ENCODE data around the gene RUFY4. TPM values are rescaled to one million over a fixed set of nuclear protein-coding genes. Genes with fewer than 3 reads are reported as not detected.

Gene RUFY4
- total RNA-seq, 1 donor from 2014 or later: not detected

DNA sequence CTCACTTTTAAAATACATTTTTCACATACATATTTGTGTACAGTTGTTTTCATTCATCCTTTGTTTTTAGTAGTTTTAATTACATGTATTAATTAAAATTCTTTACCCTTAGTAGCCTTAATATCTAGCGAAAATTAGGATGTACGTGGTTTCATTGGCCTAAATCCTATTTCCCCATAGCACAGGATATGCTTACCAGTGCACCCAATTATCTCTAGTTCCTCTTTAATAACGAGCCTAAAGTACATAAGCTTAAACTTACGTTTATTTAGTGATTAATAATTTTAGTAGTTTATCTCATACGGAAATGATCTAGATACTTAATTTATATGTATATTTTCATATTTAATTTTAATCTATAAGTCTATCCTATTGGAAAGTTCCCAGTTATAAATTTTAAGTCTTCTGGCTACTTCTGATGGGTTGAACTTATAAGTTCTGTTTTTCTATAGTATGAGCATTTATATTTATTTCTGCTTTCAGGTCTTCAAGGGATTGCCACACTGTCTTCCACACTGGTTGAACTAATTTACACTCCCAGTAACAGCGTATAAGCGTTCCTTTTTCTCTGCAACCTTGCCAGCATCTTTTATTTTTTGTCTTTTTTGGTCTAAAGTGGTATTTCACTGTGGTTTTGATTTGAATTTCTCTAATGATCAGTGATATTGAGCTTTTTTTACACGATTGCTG is 21.4 kb upstream of the RUFY4 start:
- no peak for DNase-seq (ENCODE audit: low spot score)
- Mint-ChIP-seq H3K27me3 (ENCODE audit: low read depth) (peaks cover 5% of the 10 kb centered on the region), H3K27ac (ENCODE audit: unreplicated experiment) (no peak overlapping the region), H3K4me1 (ENCODE audit: low read depth) (peaks cover 5% of the 10 kb centered on the region), H3K9me3 (ENCODE audit: low read depth) (peaks cover 5% of the 10 kb centered on the region), H3K4me3 (ENCODE audit: unreplicated experiment) (no peak overlapping the region), H3K36me3 (ENCODE audit: low read depth) (peaks cover 2% of the 10 kb centered on the region)
- TF ChIP-seq, protein P1, sequence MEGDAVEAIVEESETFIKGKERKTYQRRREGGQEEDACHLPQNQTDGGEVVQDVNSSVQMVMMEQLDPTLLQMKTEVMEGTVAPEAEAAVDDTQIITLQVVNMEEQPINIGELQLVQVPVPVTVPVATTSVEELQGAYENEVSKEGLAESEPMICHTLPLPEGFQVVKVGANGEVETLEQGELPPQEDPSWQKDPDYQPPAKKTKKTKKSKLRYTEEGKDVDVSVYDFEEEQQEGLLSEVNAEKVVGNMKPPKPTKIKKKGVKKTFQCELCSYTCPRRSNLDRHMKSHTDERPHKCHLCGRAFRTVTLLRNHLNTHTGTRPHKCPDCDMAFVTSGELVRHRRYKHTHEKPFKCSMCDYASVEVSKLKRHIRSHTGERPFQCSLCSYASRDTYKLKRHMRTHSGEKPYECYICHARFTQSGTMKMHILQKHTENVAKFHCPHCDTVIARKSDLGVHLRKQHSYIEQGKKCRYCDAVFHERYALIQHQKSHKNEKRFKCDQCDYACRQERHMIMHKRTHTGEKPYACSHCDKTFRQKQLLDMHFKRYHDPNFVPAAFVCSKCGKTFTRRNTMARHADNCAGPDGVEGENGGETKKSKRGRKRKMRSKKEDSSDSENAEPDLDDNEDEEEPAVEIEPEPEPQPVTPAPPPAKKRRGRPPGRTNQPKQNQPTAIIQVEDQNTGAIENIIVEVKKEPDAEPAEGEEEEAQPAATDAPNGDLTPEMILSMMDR (IDR thresholded peaks at IDR 0.05): no peak

GRCh38 chr2:218051903-218052302 is 17.1 kb upstream of the RUFY4 start:
- Mint-ChIP-seq H3K4me1 (ENCODE audit: low read depth) (peaks cover 5% of the 10 kb centered on the region), H3K9me3 (ENCODE audit: low read depth) (peaks cover 5% of the 10 kb centered on the region), H3K36me3 (ENCODE audit: low read depth) (peaks cover 2% of the 10 kb centered on the region), H3K27me3 (ENCODE audit: low read depth) (peaks cover 4% of the 10 kb centered on the region), H3K27ac (ENCODE audit: unreplicated experiment) (no peak overlapping the region), H3K4me3 (ENCODE audit: unreplicated experiment) (no peak overlapping the region)
- TF ChIP-seq, protein P1 (IDR thresholded peaks at IDR 0.05): no peak
- no peak for DNase-seq (ENCODE audit: low spot score)

DNA sequence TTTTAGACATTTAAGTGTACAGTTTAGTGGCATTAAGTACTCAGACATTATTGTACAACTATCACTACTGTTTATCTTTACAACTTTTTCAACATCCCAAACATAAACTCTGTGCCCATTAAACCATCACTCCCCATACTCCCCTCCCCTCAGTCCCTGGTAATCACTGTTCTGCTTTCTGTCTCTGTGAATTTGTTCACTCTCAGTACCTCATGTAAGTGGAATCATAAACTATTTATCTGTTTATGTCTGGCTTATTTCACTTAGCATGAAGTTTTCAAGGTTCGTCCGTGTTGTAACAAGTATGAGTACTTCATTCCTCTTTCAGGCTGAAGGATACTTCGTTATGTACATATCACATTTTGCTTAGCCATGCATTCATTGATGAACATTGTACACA is 9.8 kb upstream of the RUFY4 start:
- Mint-ChIP-seq H3K9me3 (ENCODE audit: low read depth) (no peaks in the 10 kb centered on the region), H3K36me3 (ENCODE audit: low read depth) (no peaks in the 10 kb centered on the region), H3K4me1 (ENCODE audit: low read depth) (no peaks in the 10 kb centered on the region), H3K27ac (ENCODE audit: unreplicated experiment) (no peak overlapping the region), H3K27me3 (ENCODE audit: low read depth) (peaks cover 33% of the 10 kb centered on the region), H3K4me3 (ENCODE audit: unreplicated experiment) (no peak overlapping the region)
- TF ChIP-seq, protein P1 (IDR thresholded peaks at IDR 0.05): no peak
- DNase-seq (ENCODE audit: low spot score): no peak

GRCh38 chr2:218060118-218060517 is 8.9 kb upstream of the RUFY4 start:
- Mint-ChIP-seq H3K27ac (ENCODE audit: unreplicated experiment) (no peak overlapping the region), H3K27me3 (ENCODE audit: low read depth) (peaks cover 33% of the 10 kb centered on the region)

GRCh38 chr2:218060950-218061660 is 7.9 kb upstream of the RUFY4 start:
- no peak for DNase-seq (ENCODE audit: low spot score)
- Mint-ChIP-seq H3K4me1 (ENCODE audit: low read depth) (no peaks in the 10 kb centered on the region), H3K36me3 (ENCODE audit: low read depth) (no peaks in the 10 kb centered on the region), H3K9me3 (ENCODE audit: low read depth) (no peaks in the 10 kb centered on the region), H3K27me3 (ENCODE audit: low read depth) (peaks cover 35% of the 10 kb centered on the region), H3K4me3 (ENCODE audit: unreplicated experiment) (no peak overlapping the region), H3K27ac (ENCODE audit: unreplicated experiment) (no peak overlapping the region)
- TF ChIP-seq, protein P1 (IDR thresholded peaks at IDR 0.05): no peak

More at GRCh38 chr2:218060118-218060517, 8.9 kb upstream of the RUFY4 start:
- no peaks in the 10 kb centered on the region for H3K9me3 Mint-ChIP-seq (ENCODE audit: low read depth)
- no peak overlapping the region for H3K4me3 Mint-ChIP-seq (ENCODE audit: unreplicated experiment)
- no peaks in the 10 kb centered on the region for H3K4me1 Mint-ChIP-seq (ENCODE audit: low read depth)
- no peaks in the 10 kb centered on the region for H3K36me3 Mint-ChIP-seq (ENCODE audit: low read depth)
- TF ChIP-seq, protein P1 (IDR thresholded peaks at IDR 0.05): no peak
- DNase-seq (ENCODE audit: low spot score): no peak
